Uterus (tissue), 2 donors: ENCODE data around the gene SSBP2.

Experiments used
- POLR2A ChIP-seq, 2 donors: fragments of 450-650 bp; IDR thresholded peaks; one replicate each; pipeline ENCODE4 v1.6.1; 2016; ENCODE audit warnings: antibody characterized with exemption in 2 of 2, mild to moderate bottlenecking in 1 of 2, moderate library complexity in 1 of 2
- TF ChIP-seq, protein P1 (sequence below), 4 experiments: fragments of 200-600 bp in 2 of 4; fragments of 450-650 bp in 2 of 4; sonication (generic) in 2 of 4; IDR thresholded peaks; one replicate each; pipeline ENCODE4 v1.5.1; 2016 to 2019; ENCODE audit warnings: antibody characterized with exemption in 4 of 4, mild to moderate bottlenecking in 2 of 4, moderate library complexity in 1 of 4

DNA sequence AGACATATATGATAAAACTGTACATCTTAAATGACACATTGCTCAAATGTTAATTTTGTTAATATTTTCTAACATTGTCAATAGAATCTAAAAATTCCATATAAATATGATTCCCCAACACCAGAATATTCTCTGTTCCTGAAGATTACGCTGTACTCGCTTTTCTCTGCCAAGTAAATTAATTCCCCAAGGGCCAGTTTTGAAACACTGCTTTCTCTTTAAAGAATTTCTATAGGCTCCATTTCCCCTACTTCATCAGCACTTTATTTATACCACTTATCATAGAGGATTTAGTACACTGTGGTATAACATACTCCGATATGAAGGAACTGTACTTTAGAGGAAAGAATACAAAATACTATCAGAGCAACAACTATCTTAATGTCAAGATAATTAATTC lies 255.6 kb downstream of the SSBP2 start:
- no peak for TF ChIP-seq POLR2A (IDR thresholded peaks at IDR 0.05)
- TF ChIP-seq, protein P1, sequence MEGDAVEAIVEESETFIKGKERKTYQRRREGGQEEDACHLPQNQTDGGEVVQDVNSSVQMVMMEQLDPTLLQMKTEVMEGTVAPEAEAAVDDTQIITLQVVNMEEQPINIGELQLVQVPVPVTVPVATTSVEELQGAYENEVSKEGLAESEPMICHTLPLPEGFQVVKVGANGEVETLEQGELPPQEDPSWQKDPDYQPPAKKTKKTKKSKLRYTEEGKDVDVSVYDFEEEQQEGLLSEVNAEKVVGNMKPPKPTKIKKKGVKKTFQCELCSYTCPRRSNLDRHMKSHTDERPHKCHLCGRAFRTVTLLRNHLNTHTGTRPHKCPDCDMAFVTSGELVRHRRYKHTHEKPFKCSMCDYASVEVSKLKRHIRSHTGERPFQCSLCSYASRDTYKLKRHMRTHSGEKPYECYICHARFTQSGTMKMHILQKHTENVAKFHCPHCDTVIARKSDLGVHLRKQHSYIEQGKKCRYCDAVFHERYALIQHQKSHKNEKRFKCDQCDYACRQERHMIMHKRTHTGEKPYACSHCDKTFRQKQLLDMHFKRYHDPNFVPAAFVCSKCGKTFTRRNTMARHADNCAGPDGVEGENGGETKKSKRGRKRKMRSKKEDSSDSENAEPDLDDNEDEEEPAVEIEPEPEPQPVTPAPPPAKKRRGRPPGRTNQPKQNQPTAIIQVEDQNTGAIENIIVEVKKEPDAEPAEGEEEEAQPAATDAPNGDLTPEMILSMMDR (IDR thresholded peaks at IDR 0.05) = no peak
